Endodermal cell (in vitro differentiated cells): Measurements from ENCODE around the gene TNFAIP2. TPM values are rescaled to one million over a fixed set of nuclear protein-coding genes. Genes with fewer than 3 reads are reported as not detected.

Experiments
- DNase-seq: peaks from one replicate; pipeline ENCODE4 v3.0.0-alpha.2; 2017
- H3K27ac ChIP-seq: 2 replicates; pipeline ENCODE4 v1.5.1; 2013; ENCODE audit warnings: mild to moderate bottlenecking, low read depth, low read length, moderate library complexity
- H3K27me3 ChIP-seq: 2 replicates; pipeline ENCODE4 v1.6.1; 2013; ENCODE audit warnings: mild to moderate bottlenecking, low read length, moderate library complexity; ENCODE audit not compliant: insufficient read depth, control insufficient read depth, poor library complexity, severe bottlenecking
- H3K36me3 ChIP-seq: 2 replicates; pipeline ENCODE4 v1.7.0; 2013; ENCODE audit warnings: mild to moderate bottlenecking, low read length, moderate library complexity; ENCODE audit not compliant: control insufficient read depth, insufficient read depth
- H3K4me1 ChIP-seq: one replicate; pipeline ENCODE4 v1.7.0; 2013; ENCODE audit warnings: low read length; ENCODE audit not compliant: control insufficient read depth, insufficient read depth
- H3K4me3 ChIP-seq: 2 replicates; pipeline ENCODE4 v1.5.1; 2013; ENCODE audit warnings: mild to moderate bottlenecking, low read length, moderate library complexity
- H3K9ac ChIP-seq: 2 replicates; pipeline ENCODE4 v1.6.1; 2013; ENCODE audit warnings: mild to moderate bottlenecking, low read length, moderate library complexity; ENCODE audit not compliant: poor library complexity, severe bottlenecking; ENCODE audit errors: extremely low read depth
- H3K9me3 ChIP-seq: 2 replicates; pipeline ENCODE4 v1.6.1; 2013; ENCODE audit warnings: mild to moderate bottlenecking, low read length, moderate library complexity; ENCODE audit not compliant: control insufficient read depth
- H3K27ac Mint-ChIP-seq: 2 replicates; pipeline ENCODE4 v1.8.0; 2020; ENCODE audit warnings: mixed read lengths
- H3K27me3 Mint-ChIP-seq: 2 replicates; pipeline ENCODE4 v1.8.0; 2021; ENCODE audit warnings: mild to moderate bottlenecking, mixed read lengths; ENCODE audit not compliant: insufficient read depth
- H3K36me3 Mint-ChIP-seq: 2 replicates; pipeline ENCODE4 v1.8.0; 2020; ENCODE audit warnings: low read depth, mixed read lengths
- H3K4me1 Mint-ChIP-seq: 2 replicates; pipeline ENCODE4 v1.8.0; 2020; ENCODE audit warnings: mixed read lengths
- H3K4me3 Mint-ChIP-seq: 2 replicates; pipeline ENCODE4 v1.8.0; 2020; ENCODE audit warnings: mild to moderate bottlenecking, moderate library complexity, mixed read lengths
- H3K9me3 Mint-ChIP-seq: 2 replicates; pipeline ENCODE4 v1.8.0; 2020; ENCODE audit warnings: mild to moderate bottlenecking, mixed read lengths
- CTCF ChIP-seq: fragments of 200-600 bp; sonication (generic); conservative IDR thresholded peaks from 2 replicates; pipeline ENCODE4 v1.5.0; 2021; ENCODE audit warnings: antibody characterized with exemption, mild to moderate bottlenecking
- WGBS, 2 experiments: methylation state at CpG; one replicate each; pipeline versions ENCODE4 v1.1.5 to v1.1.7; 2013; ENCODE audit warnings: missing lambda C conversion rate in 2 of 2, mixed read lengths in 1 of 2; ENCODE audit not compliant: insufficient coverage in 1 of 2, insufficient read length in 1 of 2; 5-methylcytosine and 5-hydroxymethylcytosine counted together
- total RNA-seq, 2 donors: library from RNA; stranded (reverse); fragmentation: NEBNext Ultra II Directional in 1 of 2; extraction: Animal tissue kit (Norgen Biotek cat#: 25700) in 1 of 2; gene quantifications; 2 replicates in 1 of 2; 3 replicates in 1 of 2; pipeline ENCODE4 v1.2.1, GENCODE V29; 2021

TNFAIP2 gene
- total RNA-seq, 2 donors from 2014 or later = 16.8 to 19.4 TPM

GRCh38 chr14:103101257-103101962 lies 21.9 kb upstream of the TNFAIP2 start:
- no peak for DNase-seq
- Histone ChIP-seq H3K27ac (no peak overlapping the region), H3K4me1 (peaks cover 8% of the 10 kb centered on the region), H3K36me3 (no peaks in the 10 kb centered on the region), H3K9ac (no peak overlapping the region), H3K27me3 (peaks cover 26% of the 10 kb centered on the region), H3K4me3 (no peak overlapping the region), H3K9me3 (no peaks in the 10 kb centered on the region)
- H3K27me3 Mint-ChIP-seq = peaks cover 49% of the 10 kb centered on the region
- H3K4me3 Mint-ChIP-seq = no peak overlapping the region
- H3K27ac Mint-ChIP-seq = no peak overlapping the region
- WGBS, 2 experiments = 91 to 92% methylated on average over 8 to 11 of the region's 11 CpGs
- H3K36me3 Mint-ChIP-seq = no peaks in the 10 kb centered on the region
- peaks cover 6% of the 10 kb centered on the region for H3K4me1 Mint-ChIP-seq
- H3K9me3 Mint-ChIP-seq = peaks cover 3% of the 10 kb centered on the region
- no peak for TF ChIP-seq CTCF

- peaks cover 3% of the 10 kb centered on the region for H3K9me3 Mint-ChIP-seq
- Histone ChIP-seq H3K27ac (no peak overlapping the region), H3K36me3 (no peaks in the 10 kb centered on the region), H3K27me3 (peaks cover 26% of the 10 kb centered on the region), H3K4me1 (peaks cover 8% of the 10 kb centered on the region), H3K4me3 (no peak overlapping the region), H3K9ac (no peak overlapping the region), H3K9me3 (no peaks in the 10 kb centered on the region)
- H3K27me3 Mint-ChIP-seq = peaks cover 45% of the 10 kb centered on the region
- DNase-seq = no peak
- H3K27ac Mint-ChIP-seq = no peak overlapping the region
- WGBS, 2 experiments = 94 to 97% methylated on average over 59 to 85 of the region's 85 CpGs
- H3K36me3 Mint-ChIP-seq = no peaks in the 10 kb centered on the region
- no peak overlapping the region for H3K4me3 Mint-ChIP-seq
- H3K4me1 Mint-ChIP-seq = peaks cover 6% of the 10 kb centered on the region
- TF ChIP-seq CTCF = no peak
Observed at GRCh38 chr14:103101963-103102688, 21.1 kb upstream of the TNFAIP2 start.

GRCh38 chr14:103102689-103103260 lies 20.5 kb upstream of the TNFAIP2 start:
- Histone ChIP-seq H3K4me1 (peaks cover 8% of the 10 kb centered on the region), H3K9me3 (no peaks in the 10 kb centered on the region), H3K27ac (no peak overlapping the region), H3K4me3 (no peak overlapping the region), H3K9ac (no peak overlapping the region), H3K27me3 (peaks cover 26% of the 10 kb centered on the region), H3K36me3 (no peaks in the 10 kb centered on the region)
- no peak for TF ChIP-seq CTCF
- H3K36me3 Mint-ChIP-seq = no peaks in the 10 kb centered on the region
- H3K27me3 Mint-ChIP-seq = peaks cover 45% of the 10 kb centered on the region
- H3K9me3 Mint-ChIP-seq = peaks cover 3% of the 10 kb centered on the region
- peaks cover 6% of the 10 kb centered on the region for H3K4me1 Mint-ChIP-seq
- H3K4me3 Mint-ChIP-seq = no peak overlapping the region
- 90 to 95% methylated on average over 29 to 39 of the region's 39 CpGs for WGBS, 2 experiments
- H3K27ac Mint-ChIP-seq = no peak overlapping the region
- no peak for DNase-seq
